HG02678 (cell line): ENCODE results near the gene PCDHB10.
"Not testable (repeated sequence)": the region's sequence is repeated elsewhere in the genome, so short reads cannot be mapped to it uniquely, and the experiment has no call there.

Experiments used
- ATAC-seq: cut with Tn5 transposase; IDR thresholded peaks from one replicate; pipeline ENCODE4 v1.9.1; 2021; ENCODE audit warnings: mild to moderate bottlenecking, moderate library complexity; ENCODE audit not compliant: unreplicated experiment

Gene PCDHB10

GRCh38 chr5:141186897-141187512 is 5.1 kb upstream of the PCDHB10 start, which contains the start of gene PCDHB9:
Gene PCDHB9, plus strand, starts transcription at chr5:141187161. Its CDS starts 158 bp downstream, at chr5:141187319.
- ATAC-seq: no peak

GRCh38 chr5:141188682-141189081 is 3.5 kb upstream of the PCDHB10 start:
- not testable (repeated sequence) for ATAC-seq

- ATAC-seq: not testable (repeated sequence)
Measured at GRCh38 chr5:141189131-141189530, 3.0 kb upstream of the PCDHB10 start.

- not testable (repeated sequence) for ATAC-seq
Measured at GRCh38 chr5:141194332-141194731, 2.2 kb downstream of the PCDHB10 start.

- no peak for ATAC-seq
Measured at GRCh38 chr5:141196363-141196762, 4.2 kb downstream of the PCDHB10 start.

GRCh38 chr5:141199359-141200235 is 7.4 kb downstream of the PCDHB10 start, which contains the start of gene PCDHB11:
Gene PCDHB11, plus strand, starts transcription at chr5:141199627. Its CDS starts 148 bp downstream, at chr5:141199775.
- ATAC-seq: no peak

- not testable (repeated sequence) for ATAC-seq
Measured at GRCh38 chr5:141201126-141201525, 9.0 kb downstream of the PCDHB10 start.

- not testable (repeated sequence) for ATAC-seq
Measured at GRCh38 chr5:141201646-141202045, 9.5 kb downstream of the PCDHB10 start.

- ATAC-seq: no peak
Measured at GRCh38 chr5:141208478-141208877, 16.3 kb downstream of the PCDHB10 start, which contains the start of gene PCDHB12. Gene PCDHB12, plus strand, starts transcription at chr5:141208719. Its CDS starts 189 bp downstream, at chr5:141208908.

- not testable (repeated sequence) for ATAC-seq
Measured at GRCh38 chr5:141210281-141210680, 18.1 kb downstream of the PCDHB10 start.

- ATAC-seq: not testable (repeated sequence)
Measured at GRCh38 chr5:141210849-141211248, 18.7 kb downstream of the PCDHB10 start.

GRCh38 chr5:141213656-141214339 is 21.6 kb downstream of the PCDHB10 start, which contains the start of gene PCDHB13:
Gene PCDHB13, plus strand, starts transcription at chr5:141213919. Its CDS starts 205 bp downstream, at chr5:141214124.
- not testable (repeated sequence) for ATAC-seq

GRCh38 chr5:141214583-141214982 is 22.4 kb downstream of the PCDHB10 start:
- ATAC-seq: not testable (repeated sequence)

- ATAC-seq: not testable (repeated sequence)
Measured at GRCh38 chr5:141215504-141215903, 23.4 kb downstream of the PCDHB10 start.

GRCh38 chr5:141216035-141216434 is 23.9 kb downstream of the PCDHB10 start:
- not testable (repeated sequence) for ATAC-seq

- ATAC-seq: no peak
Measured at GRCh38 chr5:141223112-141223783, 31.1 kb downstream of the PCDHB10 start, which contains the start of gene PCDHB14. Gene PCDHB14, plus strand, starts transcription at chr5:141223343. Its CDS starts 163 bp downstream, at chr5:141223506.

GRCh38 chr5:141224844-141225243 is 32.7 kb downstream of the PCDHB10 start:
- not testable (repeated sequence) for ATAC-seq

GRCh38 chr5:141225421-141225820 is 33.3 kb downstream of the PCDHB10 start:
- not testable (repeated sequence) for ATAC-seq

GRCh38 chr5:141234109-141234667 is 42.0 kb downstream of the PCDHB10 start:
- no peak for ATAC-seq

GRCh38 chr5:141235922-141236321 is 43.8 kb downstream of the PCDHB10 start:
- ATAC-seq: not testable (repeated sequence)
